BLaER1 treated with 17β-estradiol and CSF1 and Interleukin-3, amounts not matched to agents 10 nM and 100 nM (cell line): ENCODE results near the gene RANBP1.

ENCODE experiments used
- H3K27ac ChIP-seq, 11 experiments: shearing (Covaris generic); formaldehyde crosslinking; 2 replicates each; pipeline ENCODE4 v1.8.1; 2022
- H3K27me3 ChIP-seq, 11 experiments: shearing (Covaris generic); formaldehyde crosslinking; 2 replicates each; pipeline ENCODE4 v1.8.1; 2022
- H3K36me3 ChIP-seq, 11 experiments: shearing (Covaris generic); formaldehyde crosslinking; 2 replicates each; pipeline ENCODE4 v1.8.1; 2022
- H3K4me1 ChIP-seq, 10 experiments: shearing (Covaris generic); formaldehyde crosslinking; 2 replicates each; pipeline ENCODE4 v1.8.1; 2022
- H3K4me2 ChIP-seq, 11 experiments: shearing (Covaris generic); formaldehyde crosslinking; 2 replicates each; pipeline ENCODE4 v1.8.1; 2022
- H3K4me3 ChIP-seq, 10 experiments: shearing (Covaris generic); formaldehyde crosslinking; 2 replicates each; pipeline ENCODE4 v1.8.1; 2022
- H3K9ac ChIP-seq, 11 experiments: shearing (Covaris generic); formaldehyde crosslinking; 2 replicates each; pipeline ENCODE4 v1.8.1; 2022
- H3K9me3 ChIP-seq, 11 experiments: shearing (Covaris generic); formaldehyde crosslinking; replicated peaks in 1 of 11; 2 replicates each; pipeline ENCODE4 v1.8.1; 2022
- H4K20me1 ChIP-seq, 11 experiments: shearing (Covaris generic); formaldehyde crosslinking; 2 replicates each; pipeline ENCODE4 v1.8.1; 2022
- Cebpa-rat ChIP-seq, 11 experiments: shearing (Covaris generic); IDR thresholded peaks; 2 replicates each; pipeline ENCODE4 v1.8.1; 2022

RANBP1 gene

DNA sequence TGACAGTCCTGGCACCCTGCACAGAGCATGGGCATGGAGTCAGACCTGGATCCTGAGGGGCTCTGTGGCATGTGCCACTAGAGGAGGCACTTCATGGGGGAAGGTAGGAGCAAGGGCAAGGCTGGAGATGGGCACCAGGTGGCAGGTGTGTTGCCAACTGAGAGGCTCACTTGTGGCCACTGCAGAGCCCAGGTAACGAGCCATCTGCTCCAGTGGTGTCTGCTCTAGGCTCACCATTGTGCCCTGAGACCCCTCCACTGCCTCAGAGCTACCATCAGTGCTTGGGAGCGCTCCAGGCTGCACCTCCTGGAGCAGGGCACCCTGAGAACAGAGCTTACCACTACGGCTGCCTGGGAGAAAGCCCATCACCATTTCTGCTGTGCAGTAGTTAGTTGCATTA lies 14.4 kb downstream of the RANBP1 start:
- H3K9ac ChIP-seq, result peak overlapping the region in 8 of 11 experiments; percentile 81 to 90 (median 84); a peak in 12 of 22 replicates
- peaks cover 36 to 88% (median 70%) of the 10 kb centered on the region in 10 experiments for H3K4me1 ChIP-seq
- no peaks in the 10 kb centered on the region for H3K27me3 ChIP-seq
- peaks cover 25 to 41% (median 33%) of the 10 kb centered on the region in 11 experiments for H3K36me3 ChIP-seq
- peak overlapping the region in 2 of 11 experiments; percentile 22 to 23; a peak in 3 of 22 replicates for H3K27ac ChIP-seq
- TF ChIP-seq Cebpa-rat (IDR thresholded peaks at IDR 0.05), result no peak
- H4K20me1 ChIP-seq, result peaks cover 26 to 89% (median 88%) of the 10 kb centered on the region in 11 experiments; a peak in 21 of 22 replicates
- no peaks in the 10 kb centered on the region for H3K9me3 ChIP-seq
- H3K4me3 ChIP-seq, result peak overlapping the region in 8 of 10 experiments; percentile 82 to 89 (median 86); a peak in 13 of 20 replicates
- peak overlapping the region; percentile 85 to 100 (median 97) for H3K4me2 ChIP-seq

DNA sequence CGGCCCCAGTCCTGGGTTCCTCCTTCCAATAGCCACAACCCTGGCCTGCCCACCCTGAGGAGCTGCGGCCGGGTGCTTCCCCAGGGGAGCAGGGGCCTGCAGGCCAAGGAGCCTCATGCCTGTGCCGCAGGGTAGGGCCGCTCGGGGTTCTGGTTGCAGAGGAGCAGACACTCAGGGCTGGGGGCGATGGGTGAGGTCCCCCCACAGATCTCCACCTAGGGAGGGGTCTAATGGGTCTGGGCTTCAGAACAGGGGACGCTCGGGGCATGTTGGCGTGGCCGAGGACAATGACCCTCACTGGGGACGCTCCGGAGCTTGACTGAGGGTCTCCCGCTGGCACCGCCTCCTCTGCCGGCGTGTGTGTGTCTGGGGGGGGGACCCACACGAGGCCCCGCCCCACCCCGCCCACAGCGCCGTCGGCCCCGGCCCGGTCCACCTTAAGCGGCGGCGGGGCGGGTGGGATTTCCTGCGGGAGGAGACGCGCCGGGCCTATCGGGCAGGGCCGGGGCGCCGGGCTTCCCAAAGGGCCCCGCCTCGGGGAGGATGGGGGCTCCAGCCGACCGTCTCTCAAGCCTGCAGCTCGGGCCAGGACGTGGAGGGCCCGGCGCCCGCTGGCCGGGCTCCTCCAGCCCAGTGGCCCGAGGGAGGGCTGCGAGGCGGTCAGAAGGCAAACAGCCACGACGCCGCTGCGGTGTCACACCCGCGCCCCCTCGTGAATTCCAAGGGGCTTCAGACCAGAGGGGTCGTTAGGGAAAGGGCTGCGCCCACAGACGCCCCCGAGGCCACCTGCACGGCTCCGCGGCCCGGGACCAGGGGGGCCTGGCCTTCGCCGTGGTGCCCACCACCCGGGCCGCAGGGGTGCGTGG lies 15.1 kb downstream of the RANBP1 start:
- H3K4me1 ChIP-seq, result peaks cover 42 to 88% (median 70%) of the 10 kb centered on the region in 10 experiments
- no peaks in the 10 kb centered on the region for H3K27me3 ChIP-seq
- H3K9me3 ChIP-seq, result no peaks in the 10 kb centered on the region
- peak overlapping the region; percentile 81 to 90 (median 85) for H3K9ac ChIP-seq
- peaks cover 19 to 35% (median 26%) of the 10 kb centered on the region in 11 experiments for H3K36me3 ChIP-seq
- peaks cover 33 to 89% (median 88%) of the 10 kb centered on the region in 11 experiments for H4K20me1 ChIP-seq
- H3K4me3 ChIP-seq, result peak overlapping the region; percentile 82 to 93 (median 86)
- H3K4me2 ChIP-seq, result peak overlapping the region; percentile 85 to 100 (median 97)
- no peak for TF ChIP-seq Cebpa-rat (IDR thresholded peaks at IDR 0.05)
- peak overlapping the region; percentile 71 to 82 (median 77); a peak in 21 of 22 replicates for H3K27ac ChIP-seq

GRCh38 chr22:20131597-20131858 lies 15.6 kb downstream of the RANBP1 start, which contains the start of gene ZDHHC8:
TSS of gene ZDHHC8 (plus strand) at chr22:20131804. CDS start at chr22:20131948, 144 bp downstream.
- Histone ChIP-seq H4K20me1 (peaks cover 38 to 89% (median 88%) of the 10 kb centered on the region in 11 experiments), H3K27ac (peak within 1 kb of the TSS; percentile 71 to 82 (median 77); a peak in 21 of 22 replicates)

GRCh38 chr22:20131859-20132685 lies 16.2 kb downstream of the RANBP1 start:
- H3K4me1 ChIP-seq, result peaks cover 53 to 88% (median 73%) of the 10 kb centered on the region in 10 experiments
- H3K4me2 ChIP-seq, result peak overlapping the region; percentile 89 to 100 (median 99)
- H3K9ac ChIP-seq, result peak overlapping the region; percentile 74 to 87 (median 84)
- H3K27me3 ChIP-seq, result no peaks in the 10 kb centered on the region
- peak overlapping the region; percentile 82 to 93 (median 86) for H3K4me3 ChIP-seq
- no peak for TF ChIP-seq Cebpa-rat (IDR thresholded peaks at IDR 0.05)
- H4K20me1 ChIP-seq, result peaks cover 44 to 91% (median 88%) of the 10 kb centered on the region in 11 experiments
- H3K27ac ChIP-seq, result peak overlapping the region in 10 of 11 experiments; percentile 26 to 62 (median 48); a peak in 16 of 22 replicates
- H3K36me3 ChIP-seq, result peaks cover 10 to 24% (median 15%) of the 10 kb centered on the region in 11 experiments; a peak in 21 of 22 replicates
- H3K9me3 ChIP-seq, result no peaks in the 10 kb centered on the region

More at GRCh38 chr22:20131597-20131858, 15.6 kb downstream of the RANBP1 start, which contains the start of gene ZDHHC8:
- Histone ChIP-seq H3K4me2 (peak within 1 kb of the TSS; percentile 93 to 100 (median 99)), H3K36me3 (peaks cover 13 to 29% (median 21%) of the 10 kb centered on the region in 11 experiments), H3K27me3 (no peaks in the 10 kb centered on the region), H3K4me1 (peaks cover 48 to 88% (median 70%) of the 10 kb centered on the region in 10 experiments), H3K9me3 (no peaks in the 10 kb centered on the region), H3K4me3 (peak within 1 kb of the TSS; percentile 82 to 93 (median 86)), H3K9ac (peak within 1 kb of the TSS; percentile 81 to 90 (median 85))
- no peak for TF ChIP-seq Cebpa-rat (IDR thresholded peaks at IDR 0.05)

GRCh38 chr22:20132686-20133246 lies 16.9 kb downstream of the RANBP1 start:
- Histone ChIP-seq H4K20me1 (peaks cover 51 to 91% (median 88%) of the 10 kb centered on the region in 11 experiments), H3K4me1 (peaks cover 60 to 88% (median 78%) of the 10 kb centered on the region in 10 experiments), H3K36me3 (peaks cover 4 to 17% (median 8%) of the 10 kb centered on the region in 11 experiments; a peak in 21 of 22 replicates)

DNA sequence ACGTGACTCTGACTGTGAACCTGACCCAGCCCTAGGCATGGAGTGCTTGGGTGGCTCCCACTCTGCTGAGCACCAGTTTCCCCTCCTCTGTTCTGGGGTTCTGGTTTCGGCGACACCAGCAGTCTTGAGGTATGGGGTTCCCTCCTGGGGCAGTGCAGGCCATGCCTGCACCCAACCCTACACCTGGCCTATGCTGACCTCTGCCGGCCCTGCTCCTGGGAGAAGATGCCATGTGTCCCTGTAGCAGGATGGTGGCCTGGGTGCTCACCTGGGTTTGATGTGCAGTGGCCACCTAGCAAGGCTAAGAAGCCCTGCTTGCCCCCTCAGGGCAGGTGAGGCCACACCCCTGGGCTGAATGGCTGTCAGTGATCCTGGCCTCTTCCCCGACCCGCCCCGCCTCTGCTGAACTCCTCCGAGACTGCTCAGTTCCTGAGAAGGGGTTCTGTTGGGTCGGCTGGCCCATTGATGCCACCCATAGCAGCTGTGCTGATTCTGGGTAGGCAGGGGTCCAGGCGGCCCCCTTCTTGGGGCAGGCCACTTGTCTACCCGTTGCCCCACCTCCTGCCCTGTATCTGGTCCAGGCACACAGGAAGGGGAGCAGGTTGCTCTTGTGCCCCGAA lies 18.1 kb downstream of the RANBP1 start:
- no peak for TF ChIP-seq Cebpa-rat (IDR thresholded peaks at IDR 0.05)
- Histone ChIP-seq H3K27me3 (no peaks in the 10 kb centered on the region), H3K4me2 (peak overlapping the region; percentile 44 to 100 (median 99); a peak in 18 of 22 replicates), H4K20me1 (peaks cover 60 to 91% (median 85%) of the 10 kb centered on the region in 11 experiments), H3K9me3 (no peaks in the 10 kb centered on the region), H3K9ac (peak overlapping the region in 9 of 11 experiments; percentile 2 to 84 (median 38); a peak in 6 of 22 replicates), H3K36me3 (peaks cover 0 to 8% (median under 1%) of the 10 kb centered on the region in 11 experiments; a peak in 6 of 22 replicates), H3K4me3 (no peak overlapping the region), H3K27ac (no peak overlapping the region), H3K4me1 (peaks cover 67 to 84% (median 82%) of the 10 kb centered on the region in 10 experiments)

More at GRCh38 chr22:20132686-20133246, 16.9 kb downstream of the RANBP1 start:
- Histone ChIP-seq H3K4me2 (peak overlapping the region; percentile 89 to 100 (median 99)), H3K9ac (peak overlapping the region; percentile 74 to 87 (median 84)), H3K27me3 (no peaks in the 10 kb centered on the region), H3K9me3 (no peaks in the 10 kb centered on the region), H3K27ac (peak overlapping the region in 7 of 11 experiments; percentile 26 to 62 (median 56); a peak in 10 of 22 replicates), H3K4me3 (peak overlapping the region; percentile 82 to 93 (median 86))
- TF ChIP-seq Cebpa-rat (IDR thresholded peaks at IDR 0.05), result no peak

DNA sequence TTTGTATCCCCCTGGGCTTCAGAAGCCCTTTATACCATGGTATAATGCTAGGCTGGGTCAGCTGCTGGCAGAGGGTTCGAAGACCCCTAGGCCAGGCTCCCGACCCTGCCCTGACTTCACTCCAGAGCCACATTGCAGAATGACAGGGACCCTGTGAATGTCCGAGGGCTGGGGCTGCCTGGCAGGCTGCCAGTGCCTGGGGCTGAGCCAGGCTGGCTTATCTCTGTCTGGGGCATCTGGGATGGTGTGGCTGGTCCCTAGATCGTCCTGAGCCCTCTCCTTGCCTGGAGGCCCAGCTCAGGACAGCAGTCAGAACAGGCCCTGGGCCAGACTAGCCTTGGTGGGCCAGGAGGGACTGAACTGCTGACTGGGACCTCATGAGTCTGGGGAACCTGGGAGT lies 19.4 kb downstream of the RANBP1 start:
- Histone ChIP-seq H3K36me3 (peaks cover 0 to 20% (median 10%) of the 10 kb centered on the region in 11 experiments; a peak in 16 of 22 replicates), H3K9me3 (no peaks in the 10 kb centered on the region), H3K4me3 (no peak overlapping the region), H3K4me1 (peaks cover 60 to 72% (median 70%) of the 10 kb centered on the region in 10 experiments), H4K20me1 (peaks cover 63 to 91% (median 83%) of the 10 kb centered on the region in 11 experiments), H3K4me2 (peak overlapping the region; percentile 22 to 100 (median 80); a peak in 19 of 22 replicates), H3K27ac (peak overlapping the region in 3 of 11 experiments; percentile 11 to 39 (median 28); a peak in 4 of 22 replicates), H3K27me3 (no peaks in the 10 kb centered on the region), H3K9ac (peak overlapping the region in 10 of 11 experiments; percentile 7 to 64 (median 50); a peak in 16 of 22 replicates)
- no peak for TF ChIP-seq Cebpa-rat (IDR thresholded peaks at IDR 0.05)
